ENCODE results near the gene MYCL. TPM values are rescaled to one million over a fixed set of nuclear protein-coding genes. Genes with fewer than 3 reads are reported as not detected.
"Not testable (repeated sequence)": the region's sequence is repeated elsewhere in the genome, so short reads cannot be mapped to it uniquely, and the experiment has no call there.

Gene MYCL
- total RNA-seq, 1 donor: 0.81 TPM

DNA sequence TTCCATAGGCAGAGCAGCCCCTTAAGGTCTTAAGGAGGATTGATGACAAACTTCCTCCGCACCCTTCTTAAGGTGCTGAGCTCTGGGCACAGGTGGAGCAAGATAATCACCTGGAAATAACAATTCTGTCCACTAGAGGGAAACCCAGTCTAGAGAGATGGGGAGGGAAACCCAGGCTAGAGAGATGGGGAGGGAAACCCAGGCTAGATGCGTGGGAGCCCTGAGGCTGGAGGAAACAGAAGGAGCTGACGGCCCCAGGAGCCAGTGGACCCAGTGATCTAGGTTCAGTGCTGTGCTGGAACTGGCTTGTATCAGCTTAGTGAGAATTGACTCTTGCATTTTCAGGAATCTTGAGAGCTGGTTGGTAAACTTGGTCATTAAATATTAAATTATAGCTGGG, 17.8 kb upstream of the MYCL start:
- TF ChIP-seq, protein P1, sequence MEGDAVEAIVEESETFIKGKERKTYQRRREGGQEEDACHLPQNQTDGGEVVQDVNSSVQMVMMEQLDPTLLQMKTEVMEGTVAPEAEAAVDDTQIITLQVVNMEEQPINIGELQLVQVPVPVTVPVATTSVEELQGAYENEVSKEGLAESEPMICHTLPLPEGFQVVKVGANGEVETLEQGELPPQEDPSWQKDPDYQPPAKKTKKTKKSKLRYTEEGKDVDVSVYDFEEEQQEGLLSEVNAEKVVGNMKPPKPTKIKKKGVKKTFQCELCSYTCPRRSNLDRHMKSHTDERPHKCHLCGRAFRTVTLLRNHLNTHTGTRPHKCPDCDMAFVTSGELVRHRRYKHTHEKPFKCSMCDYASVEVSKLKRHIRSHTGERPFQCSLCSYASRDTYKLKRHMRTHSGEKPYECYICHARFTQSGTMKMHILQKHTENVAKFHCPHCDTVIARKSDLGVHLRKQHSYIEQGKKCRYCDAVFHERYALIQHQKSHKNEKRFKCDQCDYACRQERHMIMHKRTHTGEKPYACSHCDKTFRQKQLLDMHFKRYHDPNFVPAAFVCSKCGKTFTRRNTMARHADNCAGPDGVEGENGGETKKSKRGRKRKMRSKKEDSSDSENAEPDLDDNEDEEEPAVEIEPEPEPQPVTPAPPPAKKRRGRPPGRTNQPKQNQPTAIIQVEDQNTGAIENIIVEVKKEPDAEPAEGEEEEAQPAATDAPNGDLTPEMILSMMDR (IDR thresholded peaks at IDR 0.05; ENCODE audit: insufficient read depth, low read length): peak; percentile 63
- peak; percentile 65 for DNase-seq (ENCODE audit: low read depth)
- H3K4me3 ChIP-seq (ENCODE audit: low read depth, low read length): no peak overlapping the region

GRCh38 chr1:39917825-39918224, 16.1 kb upstream of the MYCL start:
- no peak overlapping the region for H3K4me3 ChIP-seq (ENCODE audit: low read depth, low read length)
- TF ChIP-seq, protein P1 (IDR thresholded peaks at IDR 0.05; ENCODE audit: insufficient read depth, low read length): peak; percentile 28
- DNase-seq (ENCODE audit: low read depth): no peak

- TF ChIP-seq, protein P1 (IDR thresholded peaks at IDR 0.05; ENCODE audit: insufficient read depth, low read length): no peak
- H3K4me3 ChIP-seq (ENCODE audit: low read depth, low read length): no peak overlapping the region
- DNase-seq (ENCODE audit: low read depth): no peak
Observed at GRCh38 chr1:39915499-39916129, 13.9 kb upstream of the MYCL start.

- not testable (repeated sequence) for DNase-seq (ENCODE audit: low read depth); H3K4me3 ChIP-seq (ENCODE audit: low read depth, low read length)
Observed at GRCh38 chr1:39913136-39913535, 11.4 kb upstream of the MYCL start.

- DNase-seq (ENCODE audit: low read depth): no peak
- H3K4me3 ChIP-seq (ENCODE audit: low read depth, low read length): no peak overlapping the region
- TF ChIP-seq, protein P1 (IDR thresholded peaks at IDR 0.05; ENCODE audit: insufficient read depth, low read length): no peak
Observed at GRCh38 chr1:39910263-39910662, 8.5 kb upstream of the MYCL start.

GRCh38 chr1:39908534-39908933, 6.8 kb upstream of the MYCL start:
- no peak for DNase-seq (ENCODE audit: low read depth)
- H3K4me3 ChIP-seq (ENCODE audit: low read depth, low read length): no peak overlapping the region
- TF ChIP-seq, protein P1 (IDR thresholded peaks at IDR 0.05; ENCODE audit: insufficient read depth, low read length): no peak

- DNase-seq (ENCODE audit: low read depth): no peak
Observed at GRCh38 chr1:39907528-39908453, 6.1 kb upstream of the MYCL start.

More at GRCh38 chr1:39907528-39908453, 6.1 kb upstream of the MYCL start:
- H3K4me3 ChIP-seq (ENCODE audit: low read depth, low read length): no peak overlapping the region
- TF ChIP-seq, protein P1 (IDR thresholded peaks at IDR 0.05; ENCODE audit: insufficient read depth, low read length): no peak
